K562 (cell line): ENCODE data around the gene RAD54L. TPM values are rescaled to one million over a fixed set of nuclear protein-coding genes. Genes with fewer than 3 reads are reported as not detected.
A peak's percentile ranks its signal among the peaks of the same experiment; 100 is the strongest.

Experiments
- ASH1L ChIP-seq: fragments of 450-650 bp; IDR thresholded peaks from 2 replicates; pipeline ENCODE4 v1.6.1; 2018; ENCODE audit warnings: borderline replicate concordance, mild to moderate bottlenecking, low read depth; ENCODE audit not compliant: partially characterized antibody
- BRCA1 ChIP-seq, 2 experiments: fragments of 450-650 bp in 1 of 2; sonication (generic) in 1 of 2; formaldehyde crosslinking in 1 of 2; IDR thresholded peaks; 2 replicates each; pipeline versions ENCODE4 v1.5.0 to v1.6.1; 2017 to 2020; ENCODE audit warnings: mild to moderate bottlenecking in 1 of 2, missing genetic modification reagents in 1 of 2
- CEBPZ ChIP-seq: fragments of 150-350 bp; IDR thresholded peaks from 2 replicates; pipeline ENCODE4 v1.6.1; 2014; ENCODE audit warnings: low read depth, mild to moderate bottlenecking, low read length, borderline replicate concordance
- FOXK1 ChIP-seq: sonication (generic); formaldehyde crosslinking; IDR thresholded peaks from 2 replicates; pipeline ENCODE4 v1.8.0; 2022; ENCODE audit warnings: missing genetic modification reagents, mild to moderate bottlenecking, borderline replicate concordance
- HDAC8 ChIP-seq: fragments of 450-650 bp; IDR thresholded peaks from 2 replicates; pipeline ENCODE4 v1.6.1; 2016; ENCODE audit warnings: mild to moderate bottlenecking, missing genetic modification characterization, moderate library complexity, missing compliant biosample characterization
- JUND ChIP-seq, 2 experiments: IDR thresholded peaks; 2 replicates in 1 of 2; 3 replicates in 1 of 2; pipeline ENCODE4 v1.6.1; 2011; ENCODE audit warnings: borderline replicate concordance in 2 of 2, low read depth in 2 of 2, low read length in 2 of 2, improper control_type of control experiment in 1 of 2, missing biosample characterization in 1 of 2, missing genetic modification characterization in 1 of 2, missing genetic modification reagents in 1 of 2
- PBX2 ChIP-seq, 2 experiments: IDR thresholded peaks in 1 of 2; conservative IDR thresholded peaks in 1 of 2; 2 replicates each; pipeline ENCODE4 v1.6.1; 2016; ENCODE audit warnings: low read depth in 2 of 2, mild to moderate bottlenecking in 1 of 2, missing compliant biosample characterization in 1 of 2, missing genetic modification characterization in 1 of 2, moderate library complexity in 1 of 2
- POLR2G ChIP-seq: fragments of 200-400 bp; formaldehyde crosslinking; IDR thresholded peaks from 2 replicates; pipeline ENCODE4 v1.6.1; 2017; ENCODE audit warnings: low read depth, mild to moderate bottlenecking, antibody characterized with exemption, low read length, moderate library complexity
- RBBP5 ChIP-seq: fragments of 200-600 bp; sonication (generic); IDR thresholded peaks from 2 replicates; pipeline ENCODE4 v1.6.1; 2012; ENCODE audit warnings: borderline replicate concordance, mild to moderate bottlenecking, low read length, control low read depth, inconsistent platforms; ENCODE audit not compliant: insufficient read depth, poor library complexity, severe bottlenecking
- RBFOX2 ChIP-seq: fragments of 200-400 bp; formaldehyde crosslinking; IDR thresholded peaks from 2 replicates; pipeline ENCODE4 v1.6.1; 2017; ENCODE audit warnings: low read depth, mild to moderate bottlenecking, low read length, moderate library complexity
- SMARCA5 ChIP-seq: fragments of 450-650 bp; IDR thresholded peaks from 2 replicates; pipeline ENCODE4 v1.6.1; 2016
- ZNF232 ChIP-seq: sonication (generic); formaldehyde crosslinking; IDR thresholded peaks from 2 replicates; pipeline ENCODE4 v1.8.0; 2022; ENCODE audit warnings: mild to moderate bottlenecking, missing genetic modification reagents
- ZNF263 ChIP-seq: sonication (generic); formaldehyde crosslinking; IDR thresholded peaks from 2 replicates; pipeline ENCODE4 v1.8.0; 2022; ENCODE audit warnings: mild to moderate bottlenecking, missing genetic modification reagents, borderline replicate concordance
- ZNF639 ChIP-seq, 2 experiments: fragments of 200-800 bp in 1 of 2; sonication (Bioruptor generic) in 1 of 2; sonication (generic) in 1 of 2; formaldehyde crosslinking in 1 of 2; IDR thresholded peaks in 1 of 2; conservative IDR thresholded peaks in 1 of 2; 2 replicates each; pipeline versions ENCODE4 v1.5.0 to v1.6.1; 2016 to 2020; ENCODE audit warnings: missing compliant biosample characterization in 1 of 2, missing genetic modification characterization in 1 of 2, missing genetic modification reagents in 1 of 2
- ZSCAN32 ChIP-seq: fragments of 450-650 bp; formaldehyde crosslinking; IDR thresholded peaks from 2 replicates; pipeline ENCODE4 v1.4.0; 2020; ENCODE audit warnings: mild to moderate bottlenecking, moderate library complexity
- polyA plus RNA-seq, 8 experiments: library from polyadenylated mRNA; depleted of rRNA in 4 of 8; stranded (reverse) in 5 of 8; unstranded in 3 of 8; fragments of >200 nt; fragmentation: Nextera tagmentation in 2 of 8; fragmentation: Illumina TruSeq in 1 of 8; extraction: Ambion mirVana in 2 of 8; extraction: Trizol in 1 of 8; gene quantifications; 2 replicates each; pipeline versions ENCODE4 v1.2.1 to v1.2.3, GENCODE V29; 2011 to 2014; ENCODE audit warnings: inconsistent platforms in 1 of 8, missing spikeins in 1 of 8
- total RNA-seq, 7 experiments: library from RNA; depleted of rRNA in 6 of 7; stranded (reverse); fragments of >200 nt in 6 of 7; fragmentation: Illumina TruSeq in 2 of 7; extraction: Trizol in 2 of 7; gene quantifications; 2 replicates each; pipeline versions ENCODE4 v1.2.1 to v1.2.3, GENCODE V29; 2011 to 2021; ENCODE audit warnings: low replicate concordance in 1 of 7
- TF ChIP-seq, protein P1 (sequence below): IDR thresholded peaks from 2 replicates; pipeline ENCODE4 v1.6.1; 2011; ENCODE audit not compliant: insufficient read length; ENCODE audit errors: extremely low read depth

The RAD54L gene
- total and polyA plus RNA-seq, 9 of the 15 experiments (the other 6 are each of a cell fraction or from before 2014, with no cell fraction given): 17.9 to 92.3 (median 37.5) TPM

- TF ChIP-seq POLR2G (peak; percentile 75), RBFOX2 (peak; percentile 81), BRCA1 (IDR thresholded peaks at IDR 0.05) (no peak), BRCA1 (CRISPR knock-in tag; IDR thresholded peaks at IDR 0.05) (peak; percentile 38; the same call in 1 of the 2 replicates), SMARCA5 (no peak), ASH1L (no peak), ZNF232 (CRISPR knock-in tag) (peak; percentile 86; the same call in 1 of the 2 replicates), RBBP5 (peak; percentile 76), HDAC8 (tag) (no peak), ZSCAN32 (CRISPR knock-in tag) (peak; percentile 22; the same call in 1 of the 2 replicates), ZNF639 (CRISPR knock-in tag; conservative IDR thresholded peaks at IDR 0.05 in 1 of 2, IDR thresholded peaks at IDR 0.05 in 1 of 2) (0 out of 4 replicates have a peak, but pooled peaks of 1 of the 2 experiments have one; percentile 30), PBX2 (CRISPR knock-in tag; IDR thresholded peaks at IDR 0.05; ENCODE audit: low read depth) (peak; percentile 19; the same call in 1 of the 2 replicates), PBX2 (tag; conservative IDR thresholded peaks at IDR 0.05; ENCODE audit: low read depth) (no peak), CEBPZ (no peak), FOXK1 (no peak), ZNF263 (CRISPR knock-in tag) (peak; percentile 60; the same call in 1 of the 2 replicates), JUND (IDR thresholded peaks at IDR 0.05; ENCODE audit: borderline replicate concordance, low read depth, low read length) (no peak), JUND (tag; IDR thresholded peaks at IDR 0.05; ENCODE audit: borderline replicate concordance, low read depth, low read length) (no peak)
- TF ChIP-seq, protein P1, sequence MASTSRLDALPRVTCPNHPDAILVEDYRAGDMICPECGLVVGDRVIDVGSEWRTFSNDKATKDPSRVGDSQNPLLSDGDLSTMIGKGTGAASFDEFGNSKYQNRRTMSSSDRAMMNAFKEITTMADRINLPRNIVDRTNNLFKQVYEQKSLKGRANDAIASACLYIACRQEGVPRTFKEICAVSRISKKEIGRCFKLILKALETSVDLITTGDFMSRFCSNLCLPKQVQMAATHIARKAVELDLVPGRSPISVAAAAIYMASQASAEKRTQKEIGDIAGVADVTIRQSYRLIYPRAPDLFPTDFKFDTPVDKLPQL: no peak
These were observed 55.1 kb downstream of the RAD54L start (continued) for GRCh38 chr1:46302641-46303037.
